Chondrocyte (in vitro differentiated cells): ENCODE measurements around the gene HPCAL1. TPM values are rescaled to one million over a fixed set of nuclear protein-coding genes. Genes with fewer than 3 reads are reported as not detected.

Experiments used
- DNase-seq: peaks from one replicate; pipeline ENCODE4 v3.0.0; 2021; ENCODE audit warnings: mixed read lengths, low spot score
- H3K27ac Mint-ChIP-seq: one replicate; pipeline ENCODE4 v1.8.0; 2021; ENCODE audit warnings: mild to moderate bottlenecking, moderate library complexity, mixed read lengths; ENCODE audit not compliant: unreplicated experiment
- H3K27me3 Mint-ChIP-seq: 2 replicates; pipeline ENCODE4 v1.8.0; 2021; ENCODE audit warnings: low read depth, mixed read lengths
- H3K36me3 Mint-ChIP-seq: 2 replicates; pipeline ENCODE4 v1.8.0; 2021; ENCODE audit warnings: low read depth, mixed read lengths
- H3K4me1 Mint-ChIP-seq: 2 replicates; pipeline ENCODE4 v1.8.0; 2021; ENCODE audit warnings: low read depth, mild to moderate bottlenecking, mixed read lengths
- H3K4me3 Mint-ChIP-seq: one replicate; pipeline ENCODE4 v1.8.0; 2021; ENCODE audit warnings: mild to moderate bottlenecking, moderate library complexity, mixed read lengths; ENCODE audit not compliant: unreplicated experiment
- H3K9me3 Mint-ChIP-seq: 2 replicates; pipeline ENCODE4 v1.8.0; 2021; ENCODE audit warnings: low read depth, mixed read lengths
- total RNA-seq: library from RNA; stranded (reverse); gene quantifications from 3 replicates; pipeline ENCODE4 v1.2.1, GENCODE V29; 2021
- TF ChIP-seq, protein P1 (sequence below): fragments of 200-600 bp; sonication (generic); IDR thresholded peaks from 2 replicates; pipeline ENCODE4 v1.5.0; 2021; ENCODE audit warnings: antibody characterized with exemption, mild to moderate bottlenecking, moderate library complexity

HPCAL1 gene
- total RNA-seq, 1 donor from 2014 or later, result 19.3 TPM

GRCh38 chr2:10430886-10431622, 128.3 kb downstream of the HPCAL1 start:
- H3K4me3 Mint-ChIP-seq, result no peak overlapping the region

DNA sequence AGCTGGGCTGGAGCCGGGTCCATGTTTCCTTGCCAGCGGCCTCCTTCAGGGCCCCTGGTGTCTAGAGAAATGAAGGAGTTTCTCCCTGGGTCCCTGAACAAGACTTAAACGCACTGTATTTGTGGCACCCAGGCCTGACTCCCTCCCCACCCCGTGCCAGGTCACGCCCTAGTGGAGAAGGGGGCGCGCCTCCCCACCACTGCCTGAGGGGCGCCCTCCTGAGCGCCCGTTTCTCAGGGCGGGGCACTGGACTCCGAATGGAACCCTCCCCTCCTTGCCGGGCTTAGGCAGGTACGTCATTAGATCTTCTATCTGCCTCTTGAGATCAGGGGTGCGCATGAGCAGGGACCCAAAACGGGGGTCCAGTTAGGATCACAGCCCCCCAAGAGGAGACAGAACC, 129.1 kb downstream of the HPCAL1 start:
- Mint-ChIP-seq H3K4me3 (no peak overlapping the region), H3K27me3 (no peaks in the 10 kb centered on the region), H3K9me3 (no peaks in the 10 kb centered on the region), H3K36me3 (peaks cover 2% of the 10 kb centered on the region), H3K4me1 (no peaks in the 10 kb centered on the region), H3K27ac (no peak overlapping the region)
- TF ChIP-seq, protein P1, sequence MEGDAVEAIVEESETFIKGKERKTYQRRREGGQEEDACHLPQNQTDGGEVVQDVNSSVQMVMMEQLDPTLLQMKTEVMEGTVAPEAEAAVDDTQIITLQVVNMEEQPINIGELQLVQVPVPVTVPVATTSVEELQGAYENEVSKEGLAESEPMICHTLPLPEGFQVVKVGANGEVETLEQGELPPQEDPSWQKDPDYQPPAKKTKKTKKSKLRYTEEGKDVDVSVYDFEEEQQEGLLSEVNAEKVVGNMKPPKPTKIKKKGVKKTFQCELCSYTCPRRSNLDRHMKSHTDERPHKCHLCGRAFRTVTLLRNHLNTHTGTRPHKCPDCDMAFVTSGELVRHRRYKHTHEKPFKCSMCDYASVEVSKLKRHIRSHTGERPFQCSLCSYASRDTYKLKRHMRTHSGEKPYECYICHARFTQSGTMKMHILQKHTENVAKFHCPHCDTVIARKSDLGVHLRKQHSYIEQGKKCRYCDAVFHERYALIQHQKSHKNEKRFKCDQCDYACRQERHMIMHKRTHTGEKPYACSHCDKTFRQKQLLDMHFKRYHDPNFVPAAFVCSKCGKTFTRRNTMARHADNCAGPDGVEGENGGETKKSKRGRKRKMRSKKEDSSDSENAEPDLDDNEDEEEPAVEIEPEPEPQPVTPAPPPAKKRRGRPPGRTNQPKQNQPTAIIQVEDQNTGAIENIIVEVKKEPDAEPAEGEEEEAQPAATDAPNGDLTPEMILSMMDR, result no peak
- DNase-seq, result peak; percentile 62

More at GRCh38 chr2:10430886-10431622, 128.3 kb downstream of the HPCAL1 start:
- TF ChIP-seq, protein P1, result no peak
- no peaks in the 10 kb centered on the region for H3K9me3 Mint-ChIP-seq
- H3K36me3 Mint-ChIP-seq, result peaks cover 2% of the 10 kb centered on the region
- no peak overlapping the region for H3K27ac Mint-ChIP-seq
- no peaks in the 10 kb centered on the region for H3K27me3 Mint-ChIP-seq
- H3K4me1 Mint-ChIP-seq, result no peaks in the 10 kb centered on the region
- peak; percentile 20 for DNase-seq

DNA sequence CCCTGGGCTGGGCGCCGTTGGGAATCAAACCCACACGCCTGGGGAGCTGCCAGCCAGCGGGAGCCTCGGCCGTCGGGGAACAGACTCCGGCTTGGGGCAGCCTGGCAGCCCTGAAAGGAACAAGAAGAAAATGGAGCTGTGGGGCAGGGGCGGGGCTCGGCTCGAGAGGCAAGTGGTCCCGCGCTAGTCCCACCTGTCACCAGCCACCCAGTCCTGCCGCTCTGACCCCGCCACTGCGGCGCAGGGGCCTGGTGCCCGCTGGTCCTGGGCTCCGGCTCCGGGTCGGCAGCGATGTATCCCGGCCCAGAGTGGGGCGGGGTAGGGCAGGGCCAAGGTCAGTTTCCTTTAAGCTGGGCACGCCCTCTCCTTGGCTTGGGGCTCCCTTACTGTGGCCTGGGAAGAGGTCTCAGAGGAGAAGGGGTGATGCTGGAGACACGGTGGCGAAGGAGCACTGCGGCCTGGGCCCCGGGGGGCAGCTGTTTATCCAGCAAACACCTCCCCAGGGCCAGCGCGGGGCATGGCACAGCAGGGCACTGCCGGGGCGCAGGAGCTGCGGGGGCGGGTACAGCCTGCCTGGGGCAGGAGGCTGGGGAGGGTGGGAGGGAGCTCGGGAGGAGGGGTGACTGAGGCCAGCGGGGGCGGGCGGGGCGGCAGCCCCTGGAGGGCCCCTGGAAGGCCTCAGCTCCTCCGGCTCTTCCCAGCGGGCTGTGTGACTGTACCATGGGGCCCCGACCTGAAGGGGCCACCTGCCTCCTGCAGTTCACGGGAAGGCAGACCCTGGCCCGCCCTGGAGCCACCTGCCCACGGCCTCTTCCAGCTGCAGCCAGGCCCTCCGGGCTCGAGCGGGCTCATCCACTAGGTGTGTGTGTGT, 129.8 kb downstream of the HPCAL1 start:
- TF ChIP-seq, protein P1, result no peak
- Mint-ChIP-seq H3K4me1 (no peaks in the 10 kb centered on the region), H3K27ac (peak overlapping the region; percentile 50), H3K36me3 (no peaks in the 10 kb centered on the region), H3K9me3 (no peaks in the 10 kb centered on the region), H3K27me3 (no peaks in the 10 kb centered on the region), H3K4me3 (peak overlapping the region; percentile 35)
- peak; percentile 82 for DNase-seq

DNA sequence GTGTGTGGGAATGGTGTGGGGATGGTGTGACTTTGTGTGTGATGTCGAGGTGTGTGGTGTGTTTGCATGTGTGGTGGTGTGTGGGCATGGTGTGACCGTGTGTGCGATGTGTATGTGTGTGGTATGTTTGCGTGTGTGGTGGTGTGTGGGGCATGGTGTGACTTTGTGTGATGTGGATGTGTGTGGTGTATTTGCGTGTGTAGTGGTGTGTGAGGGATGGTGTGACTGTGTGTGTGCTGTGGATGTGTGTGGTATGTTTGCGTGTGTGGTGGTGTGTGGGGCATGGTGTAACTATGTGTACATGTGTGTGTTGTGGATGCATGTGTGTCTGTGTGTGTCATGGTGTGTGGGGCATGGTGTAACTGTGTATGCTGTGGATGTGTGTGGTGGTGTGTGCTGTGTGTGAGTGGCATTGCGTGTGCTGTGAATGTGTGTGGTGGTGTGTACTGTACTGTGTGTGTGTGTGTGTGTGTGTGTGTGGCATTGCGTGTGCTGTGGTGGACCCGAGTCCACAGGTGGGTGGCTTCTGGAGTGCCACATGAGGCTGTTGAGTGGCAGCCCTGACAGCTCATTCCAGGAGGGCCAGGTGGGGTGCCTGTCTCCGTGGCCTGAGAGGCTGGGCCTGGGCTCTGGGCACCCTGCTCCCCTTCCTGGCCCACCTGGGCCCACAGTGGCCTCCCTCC, 130.7 kb downstream of the HPCAL1 start:
- Mint-ChIP-seq H3K27me3 (no peaks in the 10 kb centered on the region), H3K4me1 (no peaks in the 10 kb centered on the region), H3K4me3 (no peak overlapping the region), H3K36me3 (no peaks in the 10 kb centered on the region), H3K27ac (peak overlapping the region; percentile 50), H3K9me3 (no peaks in the 10 kb centered on the region)
- DNase-seq, result peak; percentile 74
- TF ChIP-seq, protein P1, result no peak
